ENCODE measurements around the gene LSAMP.

DNA sequence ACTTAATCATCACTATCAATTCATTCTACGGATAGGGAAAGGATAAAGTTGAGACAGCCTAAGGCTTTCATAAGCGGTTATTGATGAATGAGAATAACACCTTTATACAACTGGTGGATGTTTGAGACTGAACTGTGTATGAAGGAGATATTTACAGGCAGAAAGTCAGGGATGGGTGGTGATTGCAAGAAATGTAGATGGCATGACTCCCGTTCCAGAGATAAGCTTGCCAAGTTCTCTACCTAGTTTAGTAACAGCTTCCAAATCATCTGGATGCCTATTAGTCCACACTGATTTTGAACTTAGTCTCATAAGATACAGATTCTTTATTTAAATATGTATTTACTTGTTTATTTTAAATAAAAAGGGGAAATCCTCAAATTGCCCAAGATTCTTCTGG lies 463.2 kb downstream of the LSAMP start:
- TF ChIP-seq POLR2AphosphoS5 (IDR thresholded peaks at IDR 0.05; ENCODE audit: low read depth, low read length) = no peak
- TF ChIP-seq, protein P1, sequence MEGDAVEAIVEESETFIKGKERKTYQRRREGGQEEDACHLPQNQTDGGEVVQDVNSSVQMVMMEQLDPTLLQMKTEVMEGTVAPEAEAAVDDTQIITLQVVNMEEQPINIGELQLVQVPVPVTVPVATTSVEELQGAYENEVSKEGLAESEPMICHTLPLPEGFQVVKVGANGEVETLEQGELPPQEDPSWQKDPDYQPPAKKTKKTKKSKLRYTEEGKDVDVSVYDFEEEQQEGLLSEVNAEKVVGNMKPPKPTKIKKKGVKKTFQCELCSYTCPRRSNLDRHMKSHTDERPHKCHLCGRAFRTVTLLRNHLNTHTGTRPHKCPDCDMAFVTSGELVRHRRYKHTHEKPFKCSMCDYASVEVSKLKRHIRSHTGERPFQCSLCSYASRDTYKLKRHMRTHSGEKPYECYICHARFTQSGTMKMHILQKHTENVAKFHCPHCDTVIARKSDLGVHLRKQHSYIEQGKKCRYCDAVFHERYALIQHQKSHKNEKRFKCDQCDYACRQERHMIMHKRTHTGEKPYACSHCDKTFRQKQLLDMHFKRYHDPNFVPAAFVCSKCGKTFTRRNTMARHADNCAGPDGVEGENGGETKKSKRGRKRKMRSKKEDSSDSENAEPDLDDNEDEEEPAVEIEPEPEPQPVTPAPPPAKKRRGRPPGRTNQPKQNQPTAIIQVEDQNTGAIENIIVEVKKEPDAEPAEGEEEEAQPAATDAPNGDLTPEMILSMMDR (IDR thresholded peaks at IDR 0.05) = no peak
